ENCODE data around the gene SPG7.

Gene SPG7

GRCh38 chr16:89485701-89486246 lies 22.4 kb upstream of the SPG7 start:
- no peak for DNase-seq

DNA sequence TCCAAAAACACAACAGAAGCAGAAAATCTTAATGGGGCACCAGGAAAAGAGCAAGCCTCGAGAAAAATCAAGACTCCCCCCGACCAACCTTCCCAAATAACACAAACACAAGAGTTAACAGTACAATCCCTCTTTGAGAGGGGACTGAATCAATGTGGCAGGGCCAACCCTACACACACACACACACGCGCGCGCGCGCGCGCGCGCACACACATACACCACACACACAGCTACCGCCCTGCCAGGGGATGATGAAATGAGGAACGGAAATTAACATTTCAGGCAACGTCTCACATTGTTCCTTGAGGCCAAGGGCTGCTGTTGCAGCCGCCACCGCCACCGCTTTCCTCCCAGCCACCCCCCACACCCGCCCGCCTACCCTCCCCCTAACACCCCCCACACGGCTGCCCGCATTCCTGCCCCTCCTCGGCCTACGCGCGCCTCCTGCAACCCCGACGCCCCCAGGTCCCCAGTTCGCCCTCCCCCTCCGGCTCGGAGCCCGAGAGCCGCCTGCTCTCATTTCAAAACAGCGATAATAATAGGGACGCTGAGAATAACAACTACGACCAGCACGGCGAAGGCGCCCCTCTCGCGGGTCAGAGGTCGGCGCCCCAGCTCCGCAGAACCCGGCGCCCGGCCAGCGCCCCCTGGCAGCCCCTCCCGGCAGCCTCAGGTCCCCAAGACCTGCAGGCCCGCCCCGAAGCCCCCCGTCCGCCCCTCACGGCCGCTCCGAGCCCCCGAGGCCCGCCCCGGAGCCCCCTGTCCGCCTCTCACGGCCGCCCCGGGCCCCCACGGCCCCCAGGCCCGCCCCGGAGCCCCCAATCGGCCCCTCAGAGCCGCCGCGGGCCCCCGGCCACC lies 18.9 kb upstream of the SPG7 start:
- DNase-seq, result peak in 13 of 14 donors; percentile 10 to 83 (median 57)

- DNase-seq, result peak in 1 of 14 donors; percentile 45
These were observed 18.2 kb upstream of the SPG7 start for GRCh38 chr16:89489898-89490438.

GRCh38 chr16:89490439-89491237 lies 17.6 kb upstream of the SPG7 start, which contains the start of gene ANKRD11:
Gene ANKRD11, minus strand, starts transcription at chr16:89490561. Its CDS starts 173,542 bp downstream, at chr16:89317019.
- DNase-seq, result peak; percentile 71 to 99 (median 98)

DNA sequence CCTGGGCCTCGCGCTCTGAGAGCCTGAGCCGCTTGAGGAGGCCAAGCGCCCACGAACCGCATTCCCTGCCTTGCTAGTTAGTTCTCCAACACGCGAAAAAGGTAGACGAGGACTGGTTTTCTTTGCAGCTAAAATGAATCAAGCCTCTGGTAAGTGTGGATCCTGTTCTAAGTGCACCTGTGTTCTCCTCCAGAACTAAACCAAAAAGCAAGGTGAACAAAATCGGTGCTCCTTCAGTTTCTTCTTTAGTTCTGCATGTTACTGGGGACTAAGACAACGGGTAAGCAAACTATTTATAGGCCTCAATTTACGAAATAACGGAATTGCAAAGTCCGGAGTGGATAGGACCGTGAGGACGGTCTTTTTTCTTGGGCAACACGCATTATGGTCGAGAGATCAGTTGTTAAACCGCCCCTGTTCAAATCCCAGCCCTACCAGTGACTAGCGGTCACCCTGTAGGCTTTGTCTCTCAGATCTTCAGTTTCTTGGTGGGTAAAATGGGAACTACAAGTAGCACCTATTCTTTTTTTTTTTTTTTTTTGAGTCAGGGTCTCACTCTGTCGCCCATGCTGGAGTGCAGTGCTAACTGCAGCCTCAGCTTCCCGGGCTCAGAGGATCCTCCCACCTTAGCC lies 16.8 kb upstream of the SPG7 start:
- no peak for DNase-seq

- DNase-seq, result no peak
These were observed 16.1 kb upstream of the SPG7 start for GRCh38 chr16:89491974-89492687.

- no peak for DNase-seq
These were observed 14.4 kb upstream of the SPG7 start for GRCh38 chr16:89493776-89494175.

DNA sequence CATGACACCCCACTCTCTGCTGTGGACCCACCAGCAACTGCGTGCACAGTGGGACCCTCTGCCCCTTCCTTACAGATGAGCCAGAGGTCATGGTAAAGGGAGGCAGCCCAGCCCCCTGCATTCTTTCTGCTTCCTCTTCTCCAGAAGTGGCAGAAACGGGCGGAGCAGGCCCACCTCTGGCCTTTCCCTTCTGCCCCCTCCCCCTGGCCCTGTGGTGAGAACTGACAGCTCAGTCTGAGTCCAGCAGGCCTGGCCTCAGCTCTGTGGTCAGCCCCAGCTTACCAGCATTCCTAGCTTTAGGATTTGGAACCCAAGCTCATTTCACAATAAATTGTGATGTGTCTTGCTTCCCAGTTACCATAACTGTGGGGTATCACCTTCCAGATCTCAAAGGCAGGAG lies 13.1 kb upstream of the SPG7 start:
- no peak for DNase-seq

DNA sequence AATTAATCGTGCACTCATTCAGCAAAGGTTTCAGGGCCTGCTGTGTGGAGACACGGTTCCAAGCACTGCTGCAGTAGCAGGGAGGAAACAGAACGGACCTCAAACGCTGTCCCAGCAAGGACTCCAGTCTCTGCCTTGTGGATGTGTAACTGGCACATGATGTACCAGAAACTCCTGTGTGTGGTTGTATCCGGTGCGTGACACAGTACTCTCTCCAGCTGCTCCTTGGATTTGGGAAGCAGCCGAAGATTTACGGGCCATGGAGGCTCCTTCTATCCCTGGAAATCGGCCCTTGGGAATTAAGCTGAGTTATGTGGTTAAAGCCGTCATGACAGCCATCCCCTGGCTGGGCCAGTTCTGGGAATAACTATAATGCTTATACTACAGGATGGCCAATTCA lies 9.4 kb upstream of the SPG7 start:
- DNase-seq, result no peak

DNA sequence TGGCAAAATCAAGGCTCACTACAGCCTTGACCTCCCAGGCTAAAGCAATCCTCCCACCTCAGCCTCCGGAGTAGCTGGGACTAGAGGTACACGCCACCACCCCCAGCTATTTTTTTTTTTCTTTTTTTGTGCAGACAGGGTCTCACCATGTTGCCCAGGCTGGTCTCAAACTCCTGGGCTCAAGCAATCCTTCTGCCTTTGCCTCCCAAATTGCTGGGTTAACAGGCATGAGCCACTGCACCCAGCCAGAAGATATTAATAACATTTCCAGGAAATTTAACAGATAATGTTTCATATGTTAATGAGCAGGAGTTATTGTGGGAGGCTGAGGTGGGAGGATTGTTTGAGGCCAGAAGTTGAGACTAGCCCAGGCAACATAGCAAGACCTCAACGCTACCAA lies 8.4 kb upstream of the SPG7 start:
- DNase-seq, result no peak

GRCh38 chr16:89502081-89502843 lies 5.9 kb upstream of the SPG7 start:
- no peak for DNase-seq

GRCh38 chr16:89504091-89504490 lies 4.1 kb upstream of the SPG7 start:
- no peak for DNase-seq

DNA sequence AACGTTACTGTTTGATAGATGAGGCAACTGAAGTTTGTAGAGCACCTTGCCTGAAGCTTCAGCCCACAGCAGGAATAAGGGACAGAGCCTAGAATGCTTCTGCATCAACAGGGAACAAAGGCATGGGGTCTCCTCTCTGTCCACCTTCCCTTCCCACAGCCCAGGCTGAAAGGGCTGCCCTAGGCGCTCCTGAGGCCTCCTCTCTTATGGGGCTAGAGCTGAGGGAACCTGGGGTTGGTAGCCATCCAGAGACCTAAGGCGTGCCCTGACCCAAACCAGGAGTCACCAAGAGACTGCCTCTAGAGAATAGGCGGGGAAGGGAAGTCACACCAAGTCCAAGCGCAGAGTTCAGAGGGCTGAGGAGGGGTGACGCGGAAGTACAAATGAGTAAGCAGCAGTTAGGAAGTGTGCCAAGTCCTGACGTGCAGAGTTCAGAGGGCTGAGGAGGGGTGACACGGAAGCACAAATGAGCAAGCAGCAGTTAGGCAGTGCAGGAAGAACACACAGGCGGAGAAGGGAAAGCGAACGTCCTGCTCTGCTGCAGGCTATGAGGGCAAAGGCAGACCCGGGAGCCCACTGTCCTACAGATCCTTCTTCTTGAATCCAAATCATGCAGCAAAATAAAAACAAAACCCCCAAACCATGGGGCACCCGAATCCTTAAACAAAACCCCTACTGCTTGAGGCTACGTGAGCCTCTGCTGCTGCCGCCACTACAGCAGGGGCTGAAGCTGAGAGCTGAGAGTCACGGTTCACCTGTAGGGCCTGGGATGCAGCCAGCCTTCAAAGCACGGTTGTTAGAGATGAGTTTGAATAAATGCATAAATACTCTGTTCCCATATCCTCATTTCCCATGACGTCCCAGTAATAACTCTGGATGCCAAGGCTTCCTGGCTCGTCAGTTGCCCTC lies 2.7 kb upstream of the SPG7 start:
- DNase-seq, result peak in 10 of 14 donors; percentile 17 to 65 (median 42)

DNA sequence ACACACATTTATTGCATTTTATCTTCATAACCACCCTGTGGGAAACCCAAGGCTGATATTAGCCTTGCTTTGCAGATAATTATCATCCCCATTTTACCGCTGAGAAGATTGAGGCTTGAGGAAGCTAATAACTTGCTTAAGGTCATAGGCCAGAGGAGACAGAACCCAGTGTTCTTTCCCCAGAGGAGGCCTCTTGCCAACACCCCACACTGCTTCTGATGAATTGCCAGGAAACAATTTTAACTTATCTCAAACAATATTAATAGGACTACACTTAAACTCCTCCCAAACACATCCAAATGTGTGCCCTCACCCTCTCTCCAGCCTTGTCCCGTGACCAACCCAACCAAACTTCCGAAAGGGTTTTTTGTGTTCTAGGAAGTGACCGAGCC lies 2.1 kb upstream of the SPG7 start:
- no peak for DNase-seq

GRCh38 chr16:89506791-89507191 lies 1.4 kb upstream of the SPG7 start:
- DNase-seq, result no peak

DNA sequence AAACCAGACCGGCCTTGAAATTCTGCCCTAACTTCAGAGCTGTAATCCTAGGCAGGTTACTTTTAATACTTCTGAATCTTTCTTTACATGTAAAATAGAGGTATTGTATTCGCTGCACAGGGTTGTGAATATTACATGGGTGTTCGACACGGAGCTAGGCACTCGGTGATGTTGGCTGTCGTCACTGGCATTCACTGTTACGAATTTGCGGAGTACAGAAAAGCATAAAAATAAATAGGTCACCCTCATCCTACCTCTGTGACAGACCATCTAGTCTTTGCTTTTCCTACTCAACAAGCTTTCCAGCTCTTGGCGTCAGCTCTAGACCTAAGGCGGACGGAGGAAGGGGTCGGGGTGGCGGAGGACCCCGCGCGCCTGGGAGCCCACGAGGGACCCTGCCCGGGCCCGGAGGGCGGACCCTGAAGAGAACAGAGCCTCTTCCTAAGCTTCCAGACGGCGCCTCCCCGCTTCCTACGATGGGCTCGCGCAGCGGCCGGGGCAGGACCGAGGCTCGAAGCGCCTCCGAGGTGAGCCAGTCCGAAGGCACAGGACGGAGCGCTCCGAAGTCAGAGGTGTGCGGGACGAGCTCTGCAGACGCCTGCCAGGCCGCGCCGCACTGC lies 879 bp upstream of the SPG7 start:
- peak in 1 of 14 donors; percentile 31 for DNase-seq

- no peak for DNase-seq
These were observed 2.3 kb downstream of the SPG7 start for GRCh38 chr16:89510526-89510925.

DNA sequence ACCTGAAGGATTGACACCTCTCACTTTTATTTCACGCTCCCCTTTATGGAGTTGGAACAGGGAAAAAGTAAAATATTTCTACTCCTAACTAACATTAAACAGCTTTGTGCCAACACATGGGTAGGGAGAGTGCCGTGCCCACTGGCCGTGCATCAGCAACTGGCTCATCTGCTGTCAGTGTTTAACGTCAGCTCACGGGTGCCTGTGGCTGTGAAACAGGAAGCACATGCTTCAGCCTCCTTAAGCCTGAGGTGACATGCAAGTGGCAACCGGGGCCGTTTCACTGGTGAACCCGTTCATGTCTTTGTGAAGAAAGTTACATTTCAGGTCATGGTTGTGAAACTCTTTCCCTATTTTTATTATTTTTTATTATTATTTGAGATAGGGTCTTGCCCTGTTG lies 3.2 kb downstream of the SPG7 start:
- DNase-seq, result no peak

DNA sequence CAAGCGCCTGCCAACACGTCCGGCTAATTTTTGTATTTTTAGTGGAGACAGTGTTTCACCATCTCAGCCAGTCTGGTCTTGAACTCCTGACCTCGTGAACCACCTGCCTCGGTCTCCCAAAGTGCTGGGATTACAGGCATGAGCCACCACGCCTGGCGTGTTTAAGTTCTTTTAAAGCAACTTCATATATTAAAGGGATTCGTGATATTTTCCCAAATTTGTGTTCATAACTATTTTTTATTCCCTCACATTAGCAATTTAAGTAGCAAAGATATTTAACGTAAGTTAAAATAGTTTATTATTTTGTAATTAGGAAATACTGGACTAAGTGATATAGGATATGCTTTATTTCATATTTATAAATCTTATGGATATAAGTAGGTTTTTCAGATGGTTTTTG lies 4.2 kb downstream of the SPG7 start:
- no peak for DNase-seq

Data from C1 segment of cervical spinal cord (tissue), 14 donors.